Activated CD8-positive, alpha-beta memory T cell treated with anti-CD3 and anti-CD28 coated beads, Interleukin-2, amount 50 U/mL, for 48 hours (primary cell): ENCODE measurements around the gene ZBTB43.
A peak's percentile ranks its signal among the peaks of the same experiment; 100 is the strongest.
"Not testable (repeated sequence)": the region's sequence is repeated elsewhere in the genome, so short reads cannot be mapped to it uniquely, and the experiment has no call there.

Source experiments
- DNase-seq: peaks from one replicate; pipeline ENCODE4 v3.0.0-alpha.2; 2020

ZBTB43 gene

GRCh38 chr9:126791406-126792230, 13.2 kb upstream of the ZBTB43 start:
- no peak for DNase-seq

GRCh38 chr9:126793686-126794417, 11.0 kb upstream of the ZBTB43 start:
- DNase-seq: no peak

GRCh38 chr9:126794441-126794840, 10.4 kb upstream of the ZBTB43 start:
- no peak for DNase-seq

GRCh38 chr9:126796758-126797157, 8.1 kb upstream of the ZBTB43 start:
- DNase-seq: no peak

- no peak for DNase-seq
Observed at GRCh38 chr9:126797903-126798302, 6.9 kb upstream of the ZBTB43 start.

GRCh38 chr9:126799034-126799433, 5.8 kb upstream of the ZBTB43 start:
- DNase-seq: no peak

GRCh38 chr9:126802318-126803059, 2.4 kb upstream of the ZBTB43 start:
- no peak for DNase-seq

- DNase-seq: no peak
Observed at GRCh38 chr9:126804198-126804695, 593 bp upstream of the ZBTB43 start.

GRCh38 chr9:126805554-126806262, 868 bp downstream of the ZBTB43 start:
- peak; percentile 87 for DNase-seq

GRCh38 chr9:126806336-126806735, 1.5 kb downstream of the ZBTB43 start:
- no peak for DNase-seq

GRCh38 chr9:126809068-126809467, 4.2 kb downstream of the ZBTB43 start:
- DNase-seq: no peak

GRCh38 chr9:126810221-126810620, 5.4 kb downstream of the ZBTB43 start:
- DNase-seq: not testable (repeated sequence)

GRCh38 chr9:126813072-126813471, 8.2 kb downstream of the ZBTB43 start:
- DNase-seq: no peak

- DNase-seq: no peak
Observed at GRCh38 chr9:126814091-126814490, 9.3 kb downstream of the ZBTB43 start.

GRCh38 chr9:126817615-126818014, 12.8 kb downstream of the ZBTB43 start:
- DNase-seq: not testable (repeated sequence)

- no peak for DNase-seq
Observed at GRCh38 chr9:126818482-126818881, 13.6 kb downstream of the ZBTB43 start.

GRCh38 chr9:126819482-126819881, 14.6 kb downstream of the ZBTB43 start:
- DNase-seq: no peak

GRCh38 chr9:126822278-126822677, 17.4 kb downstream of the ZBTB43 start:
- no peak for DNase-seq

GRCh38 chr9:126822873-126823272, 18.0 kb downstream of the ZBTB43 start:
- DNase-seq: no peak

- not testable (repeated sequence) for DNase-seq
Observed at GRCh38 chr9:126824052-126824451, 19.2 kb downstream of the ZBTB43 start.

GRCh38 chr9:126827227-126827626, 22.4 kb downstream of the ZBTB43 start:
- no peak for DNase-seq

- DNase-seq: no peak
Observed at GRCh38 chr9:126829035-126829434, 24.2 kb downstream of the ZBTB43 start.

- no peak for DNase-seq
Observed at GRCh38 chr9:126830827-126831226, 26.0 kb downstream of the ZBTB43 start.
